ENCODE data around the gene OPA1.

DNA sequence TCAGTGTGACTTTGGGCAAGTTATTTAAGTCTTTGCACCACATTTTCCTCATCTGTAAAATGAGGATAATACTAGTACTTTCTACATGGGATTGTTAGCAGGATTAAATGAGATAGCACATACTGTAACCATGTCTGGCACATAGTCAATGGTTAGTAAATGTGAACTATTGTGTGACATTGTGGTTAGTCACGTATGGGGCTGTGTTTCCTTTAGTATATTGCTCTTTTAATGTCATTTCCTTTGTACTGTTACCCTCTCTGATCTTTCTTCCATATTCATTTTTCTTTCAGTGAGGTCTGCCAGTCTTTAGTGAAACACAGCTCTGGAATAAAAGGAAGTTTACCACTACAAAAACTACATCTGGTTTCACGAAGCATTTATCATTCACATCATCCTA is 21.4 kb downstream of the OPA1 start:
- TF ChIP-seq, protein P1, sequence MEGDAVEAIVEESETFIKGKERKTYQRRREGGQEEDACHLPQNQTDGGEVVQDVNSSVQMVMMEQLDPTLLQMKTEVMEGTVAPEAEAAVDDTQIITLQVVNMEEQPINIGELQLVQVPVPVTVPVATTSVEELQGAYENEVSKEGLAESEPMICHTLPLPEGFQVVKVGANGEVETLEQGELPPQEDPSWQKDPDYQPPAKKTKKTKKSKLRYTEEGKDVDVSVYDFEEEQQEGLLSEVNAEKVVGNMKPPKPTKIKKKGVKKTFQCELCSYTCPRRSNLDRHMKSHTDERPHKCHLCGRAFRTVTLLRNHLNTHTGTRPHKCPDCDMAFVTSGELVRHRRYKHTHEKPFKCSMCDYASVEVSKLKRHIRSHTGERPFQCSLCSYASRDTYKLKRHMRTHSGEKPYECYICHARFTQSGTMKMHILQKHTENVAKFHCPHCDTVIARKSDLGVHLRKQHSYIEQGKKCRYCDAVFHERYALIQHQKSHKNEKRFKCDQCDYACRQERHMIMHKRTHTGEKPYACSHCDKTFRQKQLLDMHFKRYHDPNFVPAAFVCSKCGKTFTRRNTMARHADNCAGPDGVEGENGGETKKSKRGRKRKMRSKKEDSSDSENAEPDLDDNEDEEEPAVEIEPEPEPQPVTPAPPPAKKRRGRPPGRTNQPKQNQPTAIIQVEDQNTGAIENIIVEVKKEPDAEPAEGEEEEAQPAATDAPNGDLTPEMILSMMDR (optimal IDR thresholded peaks at IDR 0.05 in 1 of 3, IDR thresholded peaks at IDR 0.05 in 1 of 3, conservative IDR thresholded peaks at IDR 0.05 in 1 of 3; ENCODE audit: extremely low read depth in 1 of 3, insufficient read depth in 2 of 3, low read length in 3 of 3): no peak
- no peak for TF ChIP-seq EZH2 (IDR thresholded peaks at IDR 0.05; ENCODE audit: low read length)
